ENCODE data around the gene GALNT14.

Gene GALNT14

DNA sequence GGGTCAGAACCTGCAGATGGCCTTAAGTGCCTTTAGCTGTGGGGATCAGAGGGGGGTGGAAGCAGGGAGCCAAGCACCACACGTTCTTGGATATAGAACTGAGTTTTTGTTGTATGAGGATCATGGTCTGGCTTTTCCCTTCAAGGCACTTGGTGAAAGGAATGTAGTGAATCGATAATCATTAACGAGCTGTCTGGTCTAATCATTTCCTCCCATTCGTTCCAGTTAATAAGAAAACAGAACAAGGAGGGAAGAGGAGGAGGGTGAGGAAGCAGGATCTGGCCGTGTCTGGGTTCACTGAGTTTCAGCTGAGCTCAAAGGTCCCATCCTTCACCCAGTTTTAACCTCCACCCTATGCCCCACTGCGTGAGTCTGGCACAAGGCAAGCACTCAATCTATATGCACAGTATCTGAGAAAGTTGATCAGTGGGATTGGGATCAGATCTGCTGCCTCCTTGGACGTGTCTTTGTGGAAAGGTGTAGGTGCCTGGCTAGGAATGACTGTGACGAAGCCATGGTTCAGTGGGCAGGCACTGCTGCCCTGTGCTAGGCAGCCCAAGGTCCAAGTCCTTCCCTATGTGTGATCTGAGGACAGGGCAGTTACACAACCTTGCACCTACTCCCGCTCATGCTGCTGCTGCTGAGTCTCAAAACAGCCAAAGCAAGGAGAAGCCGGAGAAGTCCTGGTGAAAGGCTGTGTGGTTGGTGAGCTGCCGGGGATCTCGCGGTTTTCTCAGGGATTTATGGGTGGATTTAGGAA, 54.8 kb downstream of the GALNT14 start:
- no peak for DNase-seq

DNA sequence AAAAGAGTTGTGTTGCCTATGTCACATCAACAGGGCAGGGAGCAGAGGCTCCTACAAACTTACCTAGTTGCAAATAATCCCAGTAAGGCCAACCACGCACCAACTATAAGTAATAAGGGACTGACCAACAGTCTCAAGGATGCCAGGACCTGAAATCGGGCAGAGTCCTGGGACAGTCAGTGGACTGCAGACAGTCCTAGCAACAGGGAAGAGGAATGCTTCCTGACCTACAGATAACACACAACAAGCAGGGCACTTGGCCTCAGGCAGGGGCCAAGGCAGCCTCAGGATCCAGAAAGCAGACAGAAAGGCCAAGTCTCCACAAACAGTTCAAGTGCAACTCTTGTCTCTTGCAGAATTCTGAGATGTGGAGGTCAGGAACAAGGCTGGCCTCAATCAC, 56.2 kb downstream of the GALNT14 start:
- DNase-seq = no peak

DNA sequence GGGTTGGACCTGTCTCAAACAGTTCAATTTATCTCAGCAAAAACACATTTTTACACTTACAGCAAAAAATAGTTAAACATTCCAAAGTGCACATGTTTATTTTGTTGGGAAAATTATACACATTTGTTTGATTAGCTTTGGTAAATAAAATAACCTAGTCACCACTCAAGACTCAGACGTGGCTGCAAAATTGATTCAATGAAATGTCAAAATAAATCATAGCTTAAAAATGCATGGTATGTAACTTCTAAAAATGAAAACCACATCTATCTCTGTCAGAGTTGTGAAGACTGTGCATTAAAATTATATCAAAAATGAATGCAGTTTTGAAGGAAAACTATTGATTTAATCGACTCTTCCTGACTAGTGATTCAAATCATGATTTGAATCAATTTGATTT, 56.7 kb downstream of the GALNT14 start:
- no peak for DNase-seq

DNA sequence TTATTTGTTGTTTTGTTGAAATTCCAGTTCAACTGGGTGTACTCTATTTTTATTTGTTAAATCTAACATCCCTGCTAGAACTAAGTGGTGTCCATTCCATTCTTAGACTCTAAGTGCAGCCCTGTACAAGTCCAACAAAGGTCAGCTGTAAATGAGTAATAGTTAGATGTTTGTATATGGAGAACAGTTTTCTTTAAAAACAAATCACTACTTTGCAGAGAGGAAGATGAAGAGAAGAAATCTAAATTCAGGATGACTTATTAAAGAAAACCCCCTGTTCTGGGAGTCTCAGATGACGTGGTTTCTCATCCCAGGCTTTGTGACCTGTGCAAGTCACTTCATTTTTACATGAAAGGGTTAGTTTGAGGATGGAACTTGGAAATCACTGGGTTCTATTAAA, 57.9 kb downstream of the GALNT14 start:
- no peak for DNase-seq

DNA sequence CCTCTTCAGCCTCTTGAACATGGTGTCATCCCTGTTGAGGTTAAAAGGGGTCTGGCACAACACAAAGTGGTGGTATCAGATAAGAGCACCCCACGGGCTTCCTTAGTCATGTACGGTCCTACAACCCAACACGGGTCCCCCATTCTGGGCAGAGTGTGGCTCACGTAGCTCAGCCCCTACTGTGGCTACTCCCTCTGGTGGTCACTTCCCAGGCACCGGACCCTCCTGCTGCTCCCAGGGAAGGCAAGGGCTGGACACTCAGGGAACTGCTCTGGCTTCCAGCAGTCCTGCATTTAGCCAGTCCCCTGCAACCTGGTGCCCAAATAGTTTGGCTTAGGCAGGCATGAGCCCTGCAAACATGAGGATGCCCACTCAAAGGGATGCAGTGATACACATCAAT, 58.6 kb downstream of the GALNT14 start:
- no peak for DNase-seq

DNA sequence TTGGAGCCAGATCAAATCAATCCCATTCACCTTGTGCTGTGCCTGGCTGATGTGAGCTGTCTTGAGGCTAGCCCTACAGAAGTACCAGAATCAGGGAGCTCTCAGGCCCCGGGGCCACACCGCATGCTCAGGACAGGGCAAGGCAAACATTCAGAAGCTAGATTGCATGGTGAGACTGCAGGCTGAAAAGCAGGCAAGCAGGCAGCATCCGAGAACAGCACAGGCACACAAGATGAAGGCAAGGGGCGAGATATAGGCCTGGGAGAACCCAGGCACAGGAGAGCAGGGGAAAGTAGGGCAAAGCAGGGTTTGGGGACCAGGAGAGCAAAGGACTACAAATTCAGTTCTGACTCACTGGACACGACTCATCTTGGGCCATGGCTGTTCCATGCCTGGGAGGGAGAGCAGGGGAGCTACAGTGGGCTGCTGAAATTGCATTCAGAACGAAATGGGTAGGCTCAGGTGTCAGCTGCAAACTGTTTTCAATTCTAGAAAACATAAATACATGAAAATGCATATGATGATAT, 59.6 kb downstream of the GALNT14 start:
- DNase-seq = no peak

DNA sequence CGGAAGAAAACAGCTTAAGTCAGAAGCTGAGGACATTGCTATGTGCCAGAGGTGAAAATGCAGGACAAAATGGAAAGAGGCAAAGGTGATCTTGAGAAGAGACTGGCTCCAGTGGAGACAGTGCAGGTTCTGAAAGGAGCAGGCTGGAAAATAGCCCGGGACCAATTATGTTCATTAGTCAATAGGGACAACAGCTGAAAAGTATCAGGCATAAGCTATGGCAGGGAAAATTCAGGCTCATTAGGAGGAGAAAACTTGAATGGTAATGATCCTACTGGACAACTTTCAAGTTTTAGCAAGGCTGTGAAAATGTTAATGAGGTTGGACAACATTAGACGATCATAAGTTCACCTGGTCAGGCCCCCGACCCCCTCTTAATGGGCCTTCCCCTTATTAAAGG, 60.2 kb downstream of the GALNT14 start:
- DNase-seq = no peak

DNA sequence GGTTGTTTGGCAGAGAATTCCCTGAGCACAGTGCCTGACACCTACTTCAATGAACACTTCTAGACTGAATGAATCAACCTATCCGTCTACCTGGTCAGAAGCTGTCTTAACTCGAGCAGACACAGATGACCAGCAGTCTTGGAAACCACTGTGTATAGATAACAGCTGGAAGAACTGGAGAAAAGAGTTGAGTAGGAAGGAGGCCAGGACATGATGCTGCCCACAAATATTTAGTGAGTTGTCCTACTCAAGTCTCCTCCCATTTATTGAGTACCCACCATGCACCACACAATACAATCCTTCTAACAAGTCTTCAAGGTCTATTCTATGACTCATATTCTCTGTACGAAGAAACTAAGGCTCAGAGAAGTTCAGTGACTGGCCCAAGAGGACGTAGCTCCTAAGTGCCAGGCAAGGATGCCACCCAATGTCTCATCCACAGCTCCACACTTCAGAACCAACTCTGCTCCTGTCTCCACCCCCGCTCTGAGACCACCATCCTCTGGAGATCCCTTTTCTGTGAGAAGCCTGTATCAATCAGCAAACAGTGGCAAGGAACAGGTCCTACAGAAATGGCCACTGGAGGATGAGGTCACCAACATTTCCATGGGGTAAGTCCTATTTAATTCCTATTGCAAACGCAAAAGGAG, 62.2 kb downstream of the GALNT14 start:
- DNase-seq = no peak

DNA sequence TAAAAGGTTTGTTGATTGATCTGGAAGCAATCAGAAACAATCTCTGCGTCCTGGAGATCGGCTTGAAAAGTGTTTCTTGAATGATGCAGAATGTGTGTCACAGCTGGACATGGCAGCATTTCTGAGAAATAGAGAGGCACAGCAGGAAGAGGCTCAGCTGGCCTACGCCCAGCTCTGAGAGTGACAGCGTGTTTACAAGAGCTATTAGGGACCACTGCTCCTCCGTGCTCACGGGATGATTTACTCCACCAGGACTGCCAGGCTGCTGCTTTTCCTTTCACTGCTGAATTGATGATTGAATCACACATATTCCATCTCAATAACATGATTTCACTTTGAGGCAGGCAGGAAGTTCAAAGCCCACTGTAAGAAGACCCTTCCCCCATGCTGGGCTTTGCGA, 62.8 kb downstream of the GALNT14 start:
- DNase-seq = no peak

DNA sequence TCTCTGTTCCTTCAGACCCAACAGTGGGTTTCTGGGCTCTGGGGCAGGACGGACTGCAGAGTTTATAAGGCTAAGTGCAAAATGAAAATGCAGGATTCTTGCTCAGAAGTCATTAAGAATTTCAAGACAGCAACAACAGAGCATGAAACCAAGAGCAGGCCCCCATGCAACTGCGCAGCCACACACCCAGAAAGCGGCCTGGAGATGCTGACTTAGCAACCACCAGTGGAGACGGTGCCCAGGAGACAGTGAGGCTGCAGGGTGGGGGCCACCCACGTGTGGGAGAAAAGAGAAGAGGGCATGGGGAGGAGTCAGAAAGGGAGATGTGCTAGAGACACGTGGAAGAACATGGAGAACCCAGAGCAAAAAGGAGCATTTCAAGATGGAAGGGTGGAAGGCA, 66.5 kb downstream of the GALNT14 start:
- no peak for DNase-seq

DNA sequence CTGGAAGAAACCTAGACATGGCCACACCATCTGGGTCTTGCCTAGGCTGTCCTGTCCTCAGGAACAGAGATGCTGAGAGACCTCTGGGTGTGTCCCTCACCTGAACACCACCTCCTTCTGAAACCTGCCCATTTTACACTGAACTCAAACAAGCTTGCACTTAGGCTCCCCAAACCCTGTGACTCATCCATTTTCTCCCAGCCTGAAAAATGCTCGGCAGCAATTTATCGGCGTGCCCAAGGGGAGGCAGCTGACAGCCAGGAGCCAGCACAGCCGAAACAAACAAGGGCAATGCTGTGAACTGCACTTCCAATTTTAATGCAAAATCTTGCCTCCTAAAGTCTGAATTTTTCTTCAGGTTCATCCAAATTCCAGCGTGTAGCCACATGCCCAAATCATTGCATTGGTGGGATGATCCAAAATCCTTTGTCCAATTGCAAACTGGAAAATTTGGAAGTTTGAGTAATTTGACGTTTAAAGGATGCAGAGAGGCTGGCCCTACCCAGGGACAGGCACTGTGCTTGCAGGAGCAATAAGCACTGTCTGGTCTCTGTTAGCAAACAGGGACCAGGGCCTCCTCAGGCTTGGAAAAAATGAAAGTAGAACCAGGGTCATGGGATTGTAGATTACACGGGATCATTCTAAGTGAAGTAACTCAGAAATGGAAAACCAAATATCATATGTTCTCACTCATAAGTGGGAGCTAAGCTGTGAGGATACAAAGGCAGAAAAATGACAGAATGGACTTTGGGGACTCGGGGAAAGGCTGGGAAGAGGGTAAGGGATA, 67.7 kb downstream of the GALNT14 start:
- DNase-seq = no peak

DNA sequence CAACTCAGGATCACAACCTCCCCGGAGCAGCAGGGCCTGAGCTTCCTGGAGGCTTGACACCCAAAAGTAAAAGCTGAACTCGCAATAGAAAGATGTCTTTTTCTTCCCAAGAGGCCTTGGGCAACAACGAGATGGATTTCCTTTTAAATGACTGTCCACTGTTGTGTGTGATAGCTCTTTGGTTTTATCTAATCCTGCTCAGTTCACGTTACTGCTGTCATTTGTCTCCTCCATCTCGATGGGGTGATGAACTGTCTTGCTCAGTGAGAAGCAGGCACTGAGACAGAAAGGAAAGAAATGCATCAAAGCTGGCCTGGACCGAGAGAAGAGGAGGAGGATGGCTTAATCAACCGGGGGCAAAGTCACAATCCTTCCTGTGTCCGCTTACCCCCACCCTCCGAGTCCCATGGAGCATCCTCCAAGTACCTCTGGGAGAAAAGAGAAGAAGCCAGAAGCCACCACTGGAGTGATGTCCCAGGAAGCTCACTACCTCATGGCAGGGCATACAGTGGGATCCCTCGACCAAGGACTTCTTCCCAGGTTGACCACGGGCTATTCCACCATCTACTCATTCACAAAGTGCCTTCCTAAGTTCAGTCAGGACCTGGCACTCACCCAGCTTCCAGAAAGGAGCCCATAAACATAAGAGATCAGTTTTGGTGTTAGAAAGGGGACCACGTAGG, 68.5 kb downstream of the GALNT14 start:
- no peak for DNase-seq

DNA sequence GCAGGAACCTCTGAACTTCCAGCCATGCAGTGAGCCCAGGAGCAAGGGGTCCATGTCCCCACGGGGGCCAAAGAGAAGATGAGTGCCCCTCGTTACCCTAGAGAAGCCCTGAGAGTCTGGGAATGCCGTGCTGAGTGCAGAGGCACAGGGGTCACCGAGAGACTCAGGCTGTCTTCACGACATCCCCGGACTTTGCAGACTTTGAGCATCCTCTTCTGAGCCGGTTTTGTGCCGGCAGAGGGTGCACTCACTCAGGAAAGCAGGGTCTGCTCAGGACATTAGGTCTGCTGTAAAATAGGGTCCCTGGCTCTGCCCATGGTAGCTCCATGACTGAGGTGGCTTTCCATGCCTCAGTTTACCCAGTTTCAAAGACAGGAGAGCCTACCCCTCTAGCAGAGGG, 71.0 kb downstream of the GALNT14 start:
- no peak for DNase-seq

DNA sequence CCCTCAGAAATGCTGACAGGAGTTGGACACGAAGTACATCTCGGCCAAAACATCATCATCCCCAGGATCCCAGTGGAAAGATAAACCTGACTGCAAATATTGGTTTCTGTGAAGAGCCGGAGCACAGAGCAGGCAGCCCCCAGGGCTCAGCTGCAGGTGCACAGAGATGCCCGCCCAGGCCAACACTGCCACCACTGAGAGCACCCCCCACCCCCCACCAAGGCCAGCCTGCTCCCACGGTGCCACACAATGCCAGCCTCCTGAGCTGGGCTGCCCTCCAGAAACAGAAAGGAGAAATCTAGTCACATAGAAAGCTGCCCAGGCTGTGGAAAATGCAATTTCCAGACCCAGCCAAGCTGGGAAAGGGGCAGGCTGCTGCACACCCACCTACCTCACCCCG, 71.7 kb downstream of the GALNT14 start:
- no peak for DNase-seq

DNA sequence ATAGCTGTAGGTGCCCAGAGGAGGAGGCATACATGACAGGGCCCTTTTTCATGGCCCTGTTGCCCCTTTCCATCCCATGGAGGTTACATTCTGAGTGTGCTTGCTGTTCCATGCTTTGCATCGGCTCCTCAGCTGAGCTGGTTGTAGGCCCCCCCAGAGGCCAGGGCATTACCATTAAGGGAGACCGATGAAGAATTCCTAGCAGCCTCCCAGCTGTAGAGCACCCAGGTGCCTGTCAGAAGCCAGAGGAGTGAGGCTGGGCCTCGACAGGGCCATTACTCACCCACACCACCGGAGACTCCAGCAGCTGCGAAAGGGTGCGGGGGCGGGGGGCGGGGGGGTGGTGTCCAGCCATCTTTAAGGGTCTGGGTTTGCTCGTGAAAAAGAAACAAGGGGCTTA, 72.2 kb downstream of the GALNT14 start:
- no peak for DNase-seq

DNA sequence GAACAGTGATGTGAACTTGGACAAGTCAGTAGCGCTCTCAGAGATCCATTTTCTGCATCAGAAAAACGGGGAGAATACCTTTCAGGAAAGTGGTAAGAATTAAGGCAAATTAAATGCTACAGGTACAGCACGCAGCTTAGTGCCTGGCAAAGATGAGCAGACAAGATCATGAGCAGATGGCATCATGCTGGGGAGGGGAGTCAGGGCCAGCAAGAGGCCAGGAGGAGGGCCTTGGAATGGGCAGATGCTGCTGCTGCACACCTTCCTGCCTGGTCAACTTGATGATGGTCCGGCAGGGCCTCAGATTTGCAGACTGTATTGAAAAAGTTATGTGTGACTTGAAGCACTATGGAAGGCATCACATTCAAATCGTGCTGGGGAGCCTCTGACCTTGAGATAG, 72.9 kb downstream of the GALNT14 start:
- DNase-seq = no peak

DNA sequence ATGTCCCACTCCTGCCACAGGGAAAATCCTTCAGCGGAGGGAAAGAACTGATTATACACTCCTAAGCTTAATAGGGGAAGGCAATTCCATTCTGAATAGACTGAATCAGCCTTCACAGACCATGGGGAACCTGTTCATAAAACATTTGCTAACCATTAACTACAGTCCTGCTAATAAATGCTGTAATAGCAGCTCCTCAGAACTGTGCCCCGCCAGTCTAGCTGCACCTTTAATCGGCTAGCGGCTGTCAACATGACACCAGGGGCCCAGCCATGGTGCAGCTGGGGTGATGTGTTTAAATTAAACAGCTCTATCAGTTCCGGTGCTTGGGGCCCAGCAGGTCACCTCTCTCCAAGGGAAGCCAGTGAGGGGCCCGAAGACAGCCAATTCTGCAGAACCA, 77.8 kb downstream of the GALNT14 start:
- no peak for DNase-seq

DNA sequence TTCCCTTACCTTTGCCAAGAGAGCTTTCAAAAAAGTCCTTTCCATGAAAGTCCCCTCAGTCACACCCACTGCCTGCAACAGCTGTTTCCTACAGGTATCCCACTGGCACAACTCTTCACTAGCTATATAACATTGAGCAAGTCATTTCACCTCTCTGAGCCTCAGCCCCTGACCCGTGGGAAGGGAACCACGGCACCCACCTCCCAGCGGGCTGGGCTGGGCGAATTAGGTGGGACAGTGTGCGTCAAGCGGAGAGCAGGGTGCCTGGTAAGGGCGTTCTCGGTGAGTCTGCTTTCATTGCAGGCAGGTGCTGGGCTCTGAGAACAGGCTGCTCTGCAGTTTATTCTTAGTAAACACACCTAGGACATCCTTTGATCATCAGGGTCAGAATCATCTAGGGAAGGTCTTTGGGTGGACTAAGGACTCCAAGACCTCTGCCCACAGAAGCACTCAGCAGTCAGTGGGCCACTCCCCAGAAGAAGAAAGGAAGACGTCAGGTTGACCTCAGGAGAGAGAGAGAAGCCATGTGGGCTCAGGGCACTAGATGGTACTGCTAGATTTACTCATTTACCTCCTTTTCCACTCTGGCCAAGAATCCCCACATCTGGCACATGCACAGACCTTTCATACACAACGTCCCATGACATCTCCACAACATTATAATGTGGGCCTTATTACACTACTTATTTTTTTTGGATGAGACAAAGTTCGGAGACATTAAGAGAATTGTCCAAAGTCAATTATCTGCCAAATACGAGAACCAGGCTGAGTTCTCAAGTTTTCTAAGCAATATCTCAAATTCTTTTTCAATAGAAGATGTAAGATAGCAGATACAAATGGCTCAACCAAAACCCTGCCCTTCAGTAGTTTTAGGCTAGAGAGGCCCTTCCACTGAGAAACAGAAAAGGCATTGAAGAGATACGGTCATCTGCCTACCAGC, 79.9 kb downstream of the GALNT14 start:
- DNase-seq = no peak

DNA sequence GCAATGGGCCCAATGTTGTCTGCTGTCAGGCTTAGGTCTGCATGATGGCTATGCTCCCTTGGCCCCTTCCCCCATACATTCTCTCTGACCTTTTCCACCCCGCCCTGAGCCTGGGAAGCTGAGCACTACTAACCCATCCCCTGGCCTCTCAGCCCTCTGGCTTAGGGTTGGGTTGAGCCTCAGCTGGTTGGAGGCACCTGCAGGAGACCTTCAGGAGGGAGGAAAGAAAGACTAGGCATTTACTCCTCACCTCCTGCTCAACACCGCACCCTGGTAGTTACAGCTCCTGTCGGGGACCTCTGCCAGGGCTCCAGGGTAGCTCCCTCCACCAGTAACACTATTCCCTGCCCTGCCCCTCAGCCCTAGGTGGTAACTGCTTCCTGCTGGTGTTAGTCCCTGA, 80.5 kb downstream of the GALNT14 start:
- no peak for DNase-seq

DNA sequence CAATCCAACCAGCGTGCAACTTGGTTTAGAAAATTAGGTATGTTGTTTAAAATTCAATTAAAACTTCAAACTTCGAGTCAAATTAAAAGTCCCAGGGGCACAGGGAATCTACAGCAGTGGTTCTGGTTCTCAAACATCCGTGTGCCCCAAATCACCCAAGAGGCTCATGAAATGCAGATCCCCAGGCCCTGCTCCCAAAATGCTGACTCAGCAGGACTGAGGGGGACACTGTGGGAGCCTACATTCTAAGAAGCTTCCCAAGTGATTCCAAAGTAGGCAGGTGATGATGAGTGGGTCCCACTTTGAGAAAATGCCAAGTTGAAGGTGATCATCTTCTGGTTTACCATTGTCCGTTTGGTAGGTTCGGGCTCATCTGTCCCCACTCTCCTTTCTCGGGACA, 82.3 kb downstream of the GALNT14 start:
- DNase-seq = no peak

DNA sequence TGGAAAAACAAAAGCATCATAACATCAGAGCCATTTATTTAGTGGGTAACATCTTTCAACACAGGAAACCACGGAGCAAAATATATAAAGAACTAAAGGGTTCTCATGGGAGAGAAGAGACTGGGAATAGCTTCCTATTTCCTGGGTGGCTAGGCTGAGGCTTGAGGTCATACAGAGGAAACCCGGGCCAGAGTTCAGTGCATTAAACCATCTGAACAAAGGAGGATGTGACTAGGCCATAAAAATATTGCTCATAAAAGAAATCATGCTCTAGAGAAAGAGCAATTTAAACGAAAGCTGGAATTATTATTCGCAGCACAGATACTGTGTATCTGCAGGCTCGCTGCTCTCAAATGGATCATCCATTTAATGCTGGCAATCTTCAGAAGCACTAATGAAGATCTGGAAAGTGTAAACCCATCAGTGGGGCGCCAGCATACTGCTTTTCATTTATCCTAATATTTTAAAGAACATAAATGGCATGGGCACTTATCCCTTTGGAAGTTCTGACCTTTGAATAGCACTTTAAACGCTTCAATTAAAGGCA, 83.3 kb downstream of the GALNT14 start:
- DNase-seq = no peak
